Neutrophil (primary cell): Measurements from ENCODE around the gene SCO1.
"Not testable (repeated sequence)": the region's sequence is repeated elsewhere in the genome, so short reads cannot be mapped to it uniquely, and the experiment has no call there.

ENCODE experiments used
- H3K27ac ChIP-seq: fragments of 200-600 bp; sonication (generic); 2 replicates; pipeline ENCODE4 v1.5.1; 2016; ENCODE audit warnings: mild to moderate bottlenecking, moderate library complexity
- H3K27me3 ChIP-seq: fragments of 200-600 bp; sonication (generic); 2 replicates; pipeline ENCODE4 v1.6.0; 2016; ENCODE audit warnings: mild to moderate bottlenecking
- H3K36me3 ChIP-seq: fragments of 200-600 bp; sonication (generic); 2 replicates; pipeline ENCODE4 v1.5.1; 2017
- H3K4me1 ChIP-seq, 2 experiments: fragments of 200-600 bp in 1 of 2; sonication (generic) in 1 of 2; 1 replicate in 1 of 2; 2 replicates in 1 of 2; pipeline versions ENCODE4 v1.5.1 to v1.6.1; 2013 to 2016; ENCODE audit warnings: low read depth in 1 of 2, low read length in 1 of 2, mild to moderate bottlenecking in 1 of 2, moderate library complexity in 1 of 2; ENCODE audit not compliant: control insufficient read depth in 1 of 2, insufficient read depth in 1 of 2
- H3K4me3 ChIP-seq, 2 experiments: fragments of 200-600 bp in 1 of 2; sonication (generic) in 1 of 2; 1 replicate in 1 of 2; 2 replicates in 1 of 2; pipeline ENCODE4 v1.5.1; 2013 to 2016; ENCODE audit warnings: low read depth in 1 of 2, low read length in 1 of 2, mild to moderate bottlenecking in 1 of 2, moderate library complexity in 1 of 2
- H3K9me3 ChIP-seq: fragments of 200-600 bp; sonication (generic); 2 replicates; pipeline ENCODE4 v1.5.1; 2016
- TF ChIP-seq, protein P1 (sequence below): fragments of 200-600 bp; sonication (generic); IDR thresholded peaks from 2 replicates; pipeline ENCODE4 v1.5.1; 2016; ENCODE audit warnings: antibody characterized with exemption

SCO1 gene

DNA sequence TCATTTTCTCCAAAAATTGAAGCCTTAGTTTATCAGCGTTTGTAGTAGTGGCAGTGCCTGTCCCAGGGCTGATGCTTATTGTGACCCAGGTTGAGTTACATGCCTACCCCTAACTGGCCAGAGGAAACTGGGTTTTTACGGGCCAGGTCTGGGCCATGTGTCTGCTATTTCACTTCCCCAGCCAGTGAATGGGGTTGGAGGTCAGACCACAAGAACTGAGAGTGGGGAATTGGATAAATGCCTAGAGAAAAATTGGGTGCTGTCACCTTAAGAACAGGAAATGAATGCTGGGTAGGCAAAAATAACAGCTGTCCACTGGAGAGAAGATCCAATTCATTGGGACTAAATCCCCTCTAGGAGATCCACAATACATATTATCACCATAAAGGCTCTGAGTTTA lies 5.2 kb upstream of the SCO1 start:
- H3K9me3 ChIP-seq: no peaks in the 10 kb centered on the region
- H3K4me1 ChIP-seq: peaks cover 10 to 12% of the 10 kb centered on the region in 2 experiments
- TF ChIP-seq, protein P1, sequence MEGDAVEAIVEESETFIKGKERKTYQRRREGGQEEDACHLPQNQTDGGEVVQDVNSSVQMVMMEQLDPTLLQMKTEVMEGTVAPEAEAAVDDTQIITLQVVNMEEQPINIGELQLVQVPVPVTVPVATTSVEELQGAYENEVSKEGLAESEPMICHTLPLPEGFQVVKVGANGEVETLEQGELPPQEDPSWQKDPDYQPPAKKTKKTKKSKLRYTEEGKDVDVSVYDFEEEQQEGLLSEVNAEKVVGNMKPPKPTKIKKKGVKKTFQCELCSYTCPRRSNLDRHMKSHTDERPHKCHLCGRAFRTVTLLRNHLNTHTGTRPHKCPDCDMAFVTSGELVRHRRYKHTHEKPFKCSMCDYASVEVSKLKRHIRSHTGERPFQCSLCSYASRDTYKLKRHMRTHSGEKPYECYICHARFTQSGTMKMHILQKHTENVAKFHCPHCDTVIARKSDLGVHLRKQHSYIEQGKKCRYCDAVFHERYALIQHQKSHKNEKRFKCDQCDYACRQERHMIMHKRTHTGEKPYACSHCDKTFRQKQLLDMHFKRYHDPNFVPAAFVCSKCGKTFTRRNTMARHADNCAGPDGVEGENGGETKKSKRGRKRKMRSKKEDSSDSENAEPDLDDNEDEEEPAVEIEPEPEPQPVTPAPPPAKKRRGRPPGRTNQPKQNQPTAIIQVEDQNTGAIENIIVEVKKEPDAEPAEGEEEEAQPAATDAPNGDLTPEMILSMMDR: no peak
- no peak overlapping the region for H3K27ac ChIP-seq
- no peaks in the 10 kb centered on the region for H3K27me3 ChIP-seq
- peaks cover 28% of the 10 kb centered on the region for H3K36me3 ChIP-seq
- no peak overlapping the region for H3K4me3 ChIP-seq

- H3K36me3 ChIP-seq: peaks cover under 1% of the 10 kb centered on the region
- peaks cover 17 to 19% of the 10 kb centered on the region in 2 experiments for H3K4me1 ChIP-seq
- TF ChIP-seq, protein P1: no peak
- no peak overlapping the region for H3K27ac ChIP-seq
- no peak overlapping the region for H3K4me3 ChIP-seq
- no peaks in the 10 kb centered on the region for H3K9me3 ChIP-seq
- no peaks in the 10 kb centered on the region for H3K27me3 ChIP-seq
These were observed 2.5 kb upstream of the SCO1 start for GRCh38 chr17:10699856-10700255.

- H3K9me3 ChIP-seq: no peaks in the 10 kb centered on the region
- TF ChIP-seq, protein P1: no peak
- no peaks in the 10 kb centered on the region for H3K27me3 ChIP-seq
- peak overlapping the region; percentile 87 for H3K27ac ChIP-seq
- H3K4me3 ChIP-seq: peak overlapping the region; percentile 95 to 97
- peaks cover 5% of the 10 kb centered on the region for H3K36me3 ChIP-seq
- peaks cover 17 to 19% of the 10 kb centered on the region in 2 experiments for H3K4me1 ChIP-seq
These were observed 924 bp upstream of the SCO1 start for GRCh38 chr17:10698096-10698818.

DNA sequence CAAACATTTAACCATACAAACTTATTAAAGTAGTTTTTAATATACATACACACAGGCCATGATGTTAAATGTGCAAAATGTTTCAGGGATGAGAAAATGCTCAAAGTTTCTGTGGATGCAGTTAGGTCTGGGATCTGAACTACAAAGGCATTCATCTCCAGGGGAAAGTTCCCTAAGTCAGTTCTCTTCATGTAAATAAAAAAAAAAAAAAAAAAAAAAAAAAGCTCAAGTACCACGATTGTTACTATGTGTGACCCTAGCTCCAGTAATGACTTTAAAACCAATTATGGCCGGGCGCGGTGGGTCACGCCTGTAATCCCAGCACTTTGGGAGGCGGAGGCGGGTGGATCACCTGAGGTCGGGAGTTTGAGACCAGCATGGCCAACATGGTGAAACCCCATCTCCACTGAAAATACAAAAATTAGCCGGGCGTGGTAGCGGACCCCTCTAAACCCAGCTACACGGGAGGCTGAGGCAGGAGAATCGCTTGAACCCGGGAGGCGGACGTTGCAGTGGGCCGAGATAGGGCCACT lies 1.4 kb downstream of the SCO1 start:
- peaks cover 23% of the 10 kb centered on the region for H3K36me3 ChIP-seq
- peak overlapping the region; percentile 95 to 97 for H3K4me3 ChIP-seq
- H3K9me3 ChIP-seq, H3K27me3 ChIP-seq, H3K27ac ChIP-seq: not testable (repeated sequence)
- peaks cover 17 to 19% of the 10 kb centered on the region in 2 experiments for H3K4me1 ChIP-seq

- TF ChIP-seq, protein P1: no peak
- Histone ChIP-seq H3K27ac (no peak overlapping the region), H3K27me3 (no peaks in the 10 kb centered on the region), H3K36me3 (peaks cover 55% of the 10 kb centered on the region), H3K4me3 (no peak overlapping the region), H3K9me3 (no peaks in the 10 kb centered on the region), H3K4me1 (no peaks in the 10 kb centered on the region)
These were observed 9.8 kb downstream of the SCO1 start for GRCh38 chr17:10687499-10687898.

DNA sequence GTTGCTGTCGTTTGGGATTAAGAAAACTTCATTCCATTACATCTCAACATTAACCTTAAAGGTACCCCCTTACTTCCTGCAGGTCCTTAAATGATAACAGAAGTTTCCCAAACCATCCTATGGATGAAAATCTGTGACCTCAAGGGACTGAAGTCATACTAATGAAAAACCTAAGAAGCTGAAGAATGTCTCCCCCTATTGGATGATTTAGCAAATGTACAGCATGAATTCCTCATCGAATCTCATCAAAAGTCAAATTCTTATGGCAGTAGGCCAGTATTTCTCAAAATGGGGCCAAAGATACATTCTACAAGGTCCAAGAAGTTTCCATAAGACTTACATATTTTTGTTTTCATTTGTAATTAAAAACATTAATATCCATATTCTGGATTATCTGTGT lies 13.5 kb downstream of the SCO1 start:
- Histone ChIP-seq H3K4me1 (no peaks in the 10 kb centered on the region), H3K27me3 (no peaks in the 10 kb centered on the region), H3K9me3 (no peaks in the 10 kb centered on the region), H3K36me3 (peaks cover 57% of the 10 kb centered on the region), H3K4me3 (no peak overlapping the region), H3K27ac (no peak overlapping the region)
- TF ChIP-seq, protein P1: no peak
